PC-3 (cell line): ENCODE data around the gene CHRNG. TPM values are rescaled to one million over a fixed set of nuclear protein-coding genes. Genes with fewer than 3 reads are reported as not detected.
A peak's percentile ranks its signal among the peaks of the same experiment; 100 is the strongest.

ENCODE experiments used
- ATAC-seq: fragments of 200-7000 bp; cut with Tn5 transposase; 2 replicates; pipeline ENCODE4 v1.9.1; 2020; ENCODE audit warnings: mild to moderate bottlenecking, moderate library complexity
- BruUV-seq: library from RNA; stranded (reverse); fragments of 400-500 nt; replicated peaks from 2 replicates; lab custom pipeline; 2021; lab: Mats Ljungman, UMichigan
- CTCF ChIA-PET: fragments of 300-600 bp; sonication (Branson Sonifier 250); formaldehyde crosslinking; loops from one replicate; lab custom pipeline; 2022; ENCODE audit warnings: antibody characterized with exemption; lab: Charles Lee
- POLR2A ChIA-PET: fragments of 300-600 bp; sonication (Branson Sonifier 250); formaldehyde crosslinking; loops from one replicate; lab custom pipeline; 2022; ENCODE audit warnings: antibody characterized with exemption; ENCODE audit not compliant: unreplicated experiment; lab: Charles Lee
- DNase-seq: peaks from one replicate; pipeline ENCODE4 v3.0.0-alpha.2; 2015
- H2AFZ ChIP-seq: fragments of 300-600 bp; sonication (generic); 2 replicates; pipeline ENCODE4 v1.6.0; 2016; ENCODE audit warnings: antibody characterized with exemption, low read length
- H3F3A ChIP-seq: fragments of 300-600 bp; sonication (generic); one replicate; pipeline ENCODE4 v1.6.0; 2017; ENCODE audit warnings: antibody characterized with exemption, low read length, control low read depth, mild to moderate bottlenecking; ENCODE audit not compliant: unreplicated experiment
- H3K27ac ChIP-seq: fragments of 300-600 bp; sonication (generic); 2 replicates; pipeline ENCODE4 v1.5.1; 2016; ENCODE audit warnings: mild to moderate bottlenecking, low read length
- H3K27me3 ChIP-seq: fragments of 300-600 bp; sonication (generic); 2 replicates; pipeline ENCODE4 v1.6.1; 2016; ENCODE audit warnings: low read length, mixed read lengths
- H3K36me3 ChIP-seq: fragments of 300-600 bp; sonication (generic); 2 replicates; pipeline ENCODE4 v1.6.1; 2016; ENCODE audit warnings: low read depth, mixed run types, low read length, mixed read lengths
- H3K4me1 ChIP-seq: fragments of 300-600 bp; sonication (generic); 2 replicates; pipeline ENCODE4 v1.5.1; 2016; ENCODE audit warnings: low read length; ENCODE audit not compliant: insufficient read depth
- H3K4me2 ChIP-seq: fragments of 300-600 bp; sonication (generic); 2 replicates; pipeline ENCODE4 v1.6.0; 2016; ENCODE audit warnings: low read length
- H3K4me3 ChIP-seq: fragments of 300-600 bp; sonication (generic); 2 replicates; pipeline ENCODE4 v1.5.1; 2016; ENCODE audit warnings: mild to moderate bottlenecking, low read length, mixed read lengths
- H3K79me2 ChIP-seq: fragments of 300-600 bp; sonication (generic); 2 replicates; pipeline ENCODE4 v1.6.1; 2017; ENCODE audit warnings: low read length, mixed read lengths
- H3K9ac ChIP-seq: fragments of 300-600 bp; sonication (generic); 2 replicates; pipeline ENCODE4 v1.6.0; 2016; ENCODE audit warnings: mild to moderate bottlenecking, low read length
- H3K9me2 ChIP-seq: fragments of 300-600 bp; sonication (generic); replicated peaks from 2 replicates; pipeline ENCODE4 v1.6.1; 2016; ENCODE audit warnings: mixed run types, low read length, mixed read lengths
- H3K9me3 ChIP-seq: fragments of 300-600 bp; sonication (generic); 2 replicates; pipeline ENCODE4 v1.6.1; 2016; ENCODE audit warnings: low read length, mixed read lengths
- H4K20me1 ChIP-seq: fragments of 300-600 bp; sonication (generic); 2 replicates; pipeline ENCODE4 v1.6.1; 2016; ENCODE audit warnings: low read length, mixed read lengths
- EZH2 ChIP-seq: fragments of 300-600 bp; sonication (generic); IDR thresholded peaks from one replicate; pipeline ENCODE4 v1.6.1; 2017; ENCODE audit warnings: antibody characterized with exemption, mild to moderate bottlenecking, low read length; ENCODE audit not compliant: unreplicated experiment
- EZH2phosphoT487 ChIP-seq: fragments of 300-600 bp; sonication (generic); IDR thresholded peaks from 2 replicates; pipeline ENCODE4 v1.6.1; 2018; ENCODE audit warnings: mild to moderate bottlenecking, antibody characterized with exemption, low read length, borderline replicate concordance
- intact Hi-C: fragments of 100-400 bp; cut with micrococcal nuclease; formaldehyde crosslinking; loops from 2 replicates; pipeline ENCODE4 v1.9.0; 2023
- total RNA-seq: library from RNA; depleted of rRNA; stranded (reverse); fragments of >200 nt; gene quantifications from 2 replicates; pipeline ENCODE4 v1.2.3, GENCODE V29; 2014
- TF ChIP-seq, protein P1 (sequence below): fragments of 300-600 bp; sonication (generic); conservative IDR thresholded peaks from 2 replicates; pipeline ENCODE4 v1.5.1; 2017; ENCODE audit warnings: antibody characterized with exemption, low read depth, mild to moderate bottlenecking, low read length

Gene CHRNG
- total RNA-seq, 1 experiment from 2014 or later: not detected

DNA sequence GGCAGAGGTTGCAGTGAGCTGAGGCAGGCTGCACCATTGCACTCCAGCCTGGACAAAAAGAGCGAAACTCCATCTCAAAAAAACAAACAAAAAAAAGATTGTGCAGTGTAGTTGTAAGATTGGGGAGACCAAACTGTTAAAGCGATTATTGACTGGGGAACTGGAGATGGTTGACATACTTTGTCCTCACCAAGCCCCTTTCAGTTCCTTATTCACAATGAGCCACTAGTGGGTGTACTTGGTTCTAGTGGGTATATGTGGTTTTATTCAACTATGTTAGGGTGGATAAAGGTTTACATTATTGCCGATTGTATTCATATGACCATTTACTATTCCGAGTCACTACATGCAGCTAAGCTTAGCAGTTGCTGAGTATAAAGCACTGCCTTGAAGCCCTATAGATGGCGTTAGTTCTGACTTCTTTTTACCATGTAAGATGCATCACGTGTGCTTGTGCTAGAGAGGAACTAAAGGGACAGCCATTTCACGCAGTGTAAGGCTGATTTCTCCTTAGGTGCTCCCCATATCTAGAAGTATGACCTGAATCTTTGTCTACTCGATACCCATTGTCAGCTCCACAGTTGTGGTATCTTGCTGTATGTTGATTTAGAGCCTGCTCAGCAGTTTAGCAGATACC lies 23.1 kb downstream of the CHRNG start:
- H3K4me1 ChIP-seq: peaks cover 4% of the 10 kb centered on the region
- ChIA-PET CTCF (no interaction called here), POLR2A (no interaction called here)
- no peak for ATAC-seq
- no peak for DNase-seq
- intact Hi-C loops: no loop called here
- H4K20me1 ChIP-seq: no peaks in the 10 kb centered on the region
- H3K36me3 ChIP-seq: peaks cover 39% of the 10 kb centered on the region; the same call in 1 of the 2 replicates
- H3K9ac ChIP-seq: no peak overlapping the region
- no peak overlapping the region for H3K4me2 ChIP-seq
- no peaks in the 10 kb centered on the region for H3K79me2 ChIP-seq
- H3K9me3 ChIP-seq: no peaks in the 10 kb centered on the region
- H3K27ac ChIP-seq: no peak overlapping the region
- no peak overlapping the region for H2AFZ ChIP-seq
- no peaks in the 10 kb centered on the region for H3F3A ChIP-seq
- TF ChIP-seq EZH2: no peak
- TF ChIP-seq, protein P1, sequence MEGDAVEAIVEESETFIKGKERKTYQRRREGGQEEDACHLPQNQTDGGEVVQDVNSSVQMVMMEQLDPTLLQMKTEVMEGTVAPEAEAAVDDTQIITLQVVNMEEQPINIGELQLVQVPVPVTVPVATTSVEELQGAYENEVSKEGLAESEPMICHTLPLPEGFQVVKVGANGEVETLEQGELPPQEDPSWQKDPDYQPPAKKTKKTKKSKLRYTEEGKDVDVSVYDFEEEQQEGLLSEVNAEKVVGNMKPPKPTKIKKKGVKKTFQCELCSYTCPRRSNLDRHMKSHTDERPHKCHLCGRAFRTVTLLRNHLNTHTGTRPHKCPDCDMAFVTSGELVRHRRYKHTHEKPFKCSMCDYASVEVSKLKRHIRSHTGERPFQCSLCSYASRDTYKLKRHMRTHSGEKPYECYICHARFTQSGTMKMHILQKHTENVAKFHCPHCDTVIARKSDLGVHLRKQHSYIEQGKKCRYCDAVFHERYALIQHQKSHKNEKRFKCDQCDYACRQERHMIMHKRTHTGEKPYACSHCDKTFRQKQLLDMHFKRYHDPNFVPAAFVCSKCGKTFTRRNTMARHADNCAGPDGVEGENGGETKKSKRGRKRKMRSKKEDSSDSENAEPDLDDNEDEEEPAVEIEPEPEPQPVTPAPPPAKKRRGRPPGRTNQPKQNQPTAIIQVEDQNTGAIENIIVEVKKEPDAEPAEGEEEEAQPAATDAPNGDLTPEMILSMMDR: peak; percentile 21; the same call in 1 of the 2 replicates
- no peak overlapping the region for H3K4me3 ChIP-seq
- H3K27me3 ChIP-seq: no peaks in the 10 kb centered on the region
- H3K9me2 ChIP-seq: no peaks in the 10 kb centered on the region
- BruUV-seq: no TSS peak

DNA sequence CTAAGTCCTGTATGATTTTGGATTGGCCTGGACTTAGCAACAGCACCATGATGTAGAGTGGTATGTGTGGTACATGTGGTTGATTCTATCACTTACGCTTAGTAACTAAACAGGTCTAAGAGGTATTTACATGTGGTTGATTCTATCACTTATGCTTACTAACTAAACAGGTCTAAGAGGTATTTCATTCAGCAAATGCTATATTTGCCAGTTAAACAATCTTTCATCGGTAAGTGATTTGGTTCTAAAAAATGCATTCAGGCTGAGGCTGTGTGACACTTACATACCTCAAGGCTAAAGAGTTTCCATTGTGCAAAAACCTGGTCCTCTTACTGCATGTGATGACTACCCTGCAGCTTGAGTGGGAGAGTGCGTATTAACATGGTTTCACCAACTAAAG lies 24.1 kb downstream of the CHRNG start:
- Histone ChIP-seq H3F3A (no peaks in the 10 kb centered on the region), H2AFZ (no peak overlapping the region), H3K4me1 (peaks cover 14% of the 10 kb centered on the region), H3K36me3 (peaks cover 38% of the 10 kb centered on the region), H3K9me2 (no peaks in the 10 kb centered on the region), H3K9ac (no peak overlapping the region), H3K27me3 (no peaks in the 10 kb centered on the region), H4K20me1 (no peaks in the 10 kb centered on the region), H3K4me2 (no peak overlapping the region), H3K9me3 (no peaks in the 10 kb centered on the region), H3K27ac (peak overlapping the region; percentile 19), H3K4me3 (no peak overlapping the region), H3K79me2 (no peaks in the 10 kb centered on the region)
- TF ChIP-seq, protein P1: no peak
- TF ChIP-seq EZH2 (no peak), EZH2phosphoT487 (no peak)
- intact Hi-C loops: no loop called here
- DNase-seq (peak; percentile 38), ATAC-seq (no peak)
- POLR2A ChIA-PET: no interaction called here
- CTCF ChIA-PET: no interaction called here
- BruUV-seq: no TSS peak

DNA sequence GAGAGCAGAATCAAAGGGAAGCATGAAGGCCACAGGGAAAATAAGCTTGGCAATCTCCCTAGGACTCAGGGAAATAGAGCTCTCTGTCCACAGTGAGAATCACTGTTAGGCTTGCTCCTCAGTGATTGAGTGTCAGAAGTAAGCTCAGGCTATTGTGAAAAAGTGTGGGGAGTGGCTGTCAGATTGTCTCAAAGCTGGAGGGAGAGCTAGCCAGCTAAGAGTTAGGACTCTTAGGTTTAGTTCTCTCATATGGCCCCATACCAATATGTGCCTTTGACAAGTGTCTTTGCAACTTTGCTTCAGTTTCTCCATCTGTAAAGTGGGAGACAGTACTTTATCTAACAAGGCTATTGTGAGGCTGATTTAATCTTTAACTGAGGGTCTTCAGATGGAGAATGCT lies 28.2 kb downstream of the CHRNG start:
- Histone ChIP-seq H3K4me3 (no peak overlapping the region), H3K9ac (peak overlapping the region; percentile 43), H3K9me2 (no peaks in the 10 kb centered on the region), H3K4me2 (peak overlapping the region; percentile 46), H2AFZ (no peak overlapping the region), H3K4me1 (peaks cover 16% of the 10 kb centered on the region), H3K27ac (peak overlapping the region; percentile 87), H3K36me3 (peaks cover 45% of the 10 kb centered on the region), H3K79me2 (no peaks in the 10 kb centered on the region), H3F3A (no peaks in the 10 kb centered on the region), H3K27me3 (no peaks in the 10 kb centered on the region), H3K9me3 (no peaks in the 10 kb centered on the region), H4K20me1 (no peaks in the 10 kb centered on the region)
- TF ChIP-seq EZH2: no peak
- no peak for TF ChIP-seq EZH2phosphoT487
- TF ChIP-seq, protein P1: no peak
- peak; percentile 43 for ATAC-seq
- intact Hi-C loops: loop anchor here (1.0 to 2.0 kb wide), 2 partner anchors 21 to 26 kb away; no protein-coding TSS in a partner anchor
- POLR2A ChIA-PET: interaction anchor here (0.7 to 0.9 kb wide), 2 partner anchors 17 to 25 kb away, joined by 3 to 7 read pairs; partner anchors contain the start of genes EIF4E2 and TIGD1
- DNase-seq: no peak
- no TSS peak for BruUV-seq
- CTCF ChIA-PET: interaction anchor here (0.7 kb wide), 1 partner anchor 40 kb away, joined by 3 read pairs; no protein-coding TSS in a partner anchor
